HUES64 (cell line): ENCODE data around the gene KISS1R.
A peak's percentile ranks its signal among the peaks of the same experiment; 100 is the strongest.

Experiments
- H3K27ac ChIP-seq: 2 replicates; pipeline ENCODE4 v1.7.0; 2013; ENCODE audit warnings: low read depth, low read length, inconsistent platforms
- H3K27me3 ChIP-seq: 2 replicates; pipeline ENCODE4 v1.6.1; 2013; ENCODE audit warnings: mild to moderate bottlenecking, low read length; ENCODE audit not compliant: insufficient read depth
- H3K36me3 ChIP-seq: 2 replicates; pipeline ENCODE4 v1.6.1; 2013; ENCODE audit warnings: mild to moderate bottlenecking, low read length; ENCODE audit not compliant: insufficient read depth
- H3K4me1 ChIP-seq: 2 replicates; pipeline ENCODE4 v1.6.1; 2013; ENCODE audit warnings: mild to moderate bottlenecking, low read length, moderate library complexity; ENCODE audit not compliant: insufficient read depth
- H3K4me3 ChIP-seq: 2 replicates; pipeline ENCODE4 v1.5.1; 2013; ENCODE audit warnings: mild to moderate bottlenecking, low read length, moderate library complexity
- H3K9ac ChIP-seq: 2 replicates; pipeline ENCODE4 v1.6.1; 2013; ENCODE audit warnings: mild to moderate bottlenecking, low read depth, low read length
- H3K9me3 ChIP-seq: 2 replicates; pipeline ENCODE4 v1.6.1; 2013; ENCODE audit warnings: low read depth, low read length; ENCODE audit not compliant: insufficient read depth
- WGBS: fragments of 150-250, 120-280 bp; methylation state at CpG from one replicate; pipeline ENCODE4 v1.1.7; 2013; ENCODE audit warnings: missing lambda C conversion rate; 5-methylcytosine and 5-hydroxymethylcytosine counted together

The KISS1R gene

GRCh38 chr19:902446-903226, 14.5 kb upstream of the KISS1R start:
- peaks cover 18% of the 10 kb centered on the region for H3K36me3 ChIP-seq
- 94% methylated on average over 14 of the region's 14 CpGs for WGBS
- H3K27ac ChIP-seq: no peak overlapping the region

GRCh38 chr19:903266-903797, 13.8 kb upstream of the KISS1R start:
- no peaks in the 10 kb centered on the region for H3K4me1 ChIP-seq
- WGBS: 77% methylated on average over 32 of the region's 32 CpGs
- no peak overlapping the region for H3K27ac ChIP-seq
- H3K9me3 ChIP-seq: no peaks in the 10 kb centered on the region
- no peak overlapping the region for H3K4me3 ChIP-seq
- peaks cover 18% of the 10 kb centered on the region for H3K36me3 ChIP-seq
- H3K27me3 ChIP-seq: no peaks in the 10 kb centered on the region
- H3K9ac ChIP-seq: no peak overlapping the region

More at GRCh38 chr19:902446-903226, 14.5 kb upstream of the KISS1R start:
- no peaks in the 10 kb centered on the region for H3K27me3 ChIP-seq
- no peak overlapping the region for H3K4me3 ChIP-seq
- H3K9ac ChIP-seq: no peak overlapping the region
- no peaks in the 10 kb centered on the region for H3K4me1 ChIP-seq
- no peaks in the 10 kb centered on the region for H3K9me3 ChIP-seq

GRCh38 chr19:904545-904944, 12.6 kb upstream of the KISS1R start:
- WGBS: 94% methylated on average over 8 of the region's 8 CpGs
- Histone ChIP-seq H3K4me1 (0 out of 2 replicates have a peak, but pooled peaks cover 4% of the 10 kb centered on the region), H3K36me3 (peaks cover 8% of the 10 kb centered on the region), H3K9me3 (no peaks in the 10 kb centered on the region), H3K27ac (no peak overlapping the region), H3K9ac (no peak overlapping the region), H3K27me3 (no peaks in the 10 kb centered on the region), H3K4me3 (no peak overlapping the region)

- Histone ChIP-seq H3K27ac (no peak overlapping the region), H3K4me3 (no peak overlapping the region), H3K4me1 (0 out of 2 replicates have a peak, but pooled peaks cover 4% of the 10 kb centered on the region), H3K9ac (no peak overlapping the region), H3K9me3 (no peaks in the 10 kb centered on the region), H3K36me3 (no peaks in the 10 kb centered on the region; the same call in 1 of the 2 replicates), H3K27me3 (no peaks in the 10 kb centered on the region)
- WGBS: 96% methylated on average over 7 of the region's 7 CpGs
Observed at GRCh38 chr19:906480-906879, 10.7 kb upstream of the KISS1R start.

- H3K27me3 ChIP-seq: no peaks in the 10 kb centered on the region
- no peaks in the 10 kb centered on the region for H3K36me3 ChIP-seq
- H3K4me1 ChIP-seq: 0 out of 2 replicates have a peak, but pooled peaks cover 4% of the 10 kb centered on the region
- H3K27ac ChIP-seq: no peak overlapping the region
- no peak overlapping the region for H3K9ac ChIP-seq
- H3K9me3 ChIP-seq: no peaks in the 10 kb centered on the region
- no peak overlapping the region for H3K4me3 ChIP-seq
- 88% methylated on average over 14 of the region's 14 CpGs for WGBS
Observed at GRCh38 chr19:907183-907853, 9.8 kb upstream of the KISS1R start.

- 0 out of 2 replicates have a peak, but pooled peaks cover 4% of the 10 kb centered on the region for H3K4me1 ChIP-seq
- H3K4me3 ChIP-seq: peak overlapping the region; percentile 30
- H3K36me3 ChIP-seq: no peaks in the 10 kb centered on the region
- H3K9ac ChIP-seq: no peak overlapping the region
- no peak overlapping the region for H3K27ac ChIP-seq
- 92% methylated on average over 53 of the region's 54 CpGs for WGBS
- H3K9me3 ChIP-seq: no peaks in the 10 kb centered on the region
- no peaks in the 10 kb centered on the region for H3K27me3 ChIP-seq
Observed at GRCh38 chr19:911197-912033, 5.7 kb upstream of the KISS1R start.

- peak overlapping the region; percentile 79 for H3K4me3 ChIP-seq
- H3K4me1 ChIP-seq: 0 out of 2 replicates have a peak, but pooled peaks cover 4% of the 10 kb centered on the region
- 14% methylated on average over 49 of the region's 69 CpGs for WGBS
- H3K9me3 ChIP-seq: no peaks in the 10 kb centered on the region
- no peaks in the 10 kb centered on the region for H3K36me3 ChIP-seq
- peaks cover 10% of the 10 kb centered on the region for H3K27me3 ChIP-seq
- H3K9ac ChIP-seq: 0 out of 2 replicates have a peak overlapping the region, but pooled peaks have one; percentile 47
- peak overlapping the region; percentile 41; the same call in 1 of the 2 replicates for H3K27ac ChIP-seq
Observed at GRCh38 chr19:912181-913079, 4.7 kb upstream of the KISS1R start.

GRCh38 chr19:913080-913748, 3.9 kb upstream of the KISS1R start, which contains the start of gene R3HDM4:
TSS of gene R3HDM4 (minus strand) at chr19:913219. CDS start at chr19:913157, 62 bp downstream.
- Histone ChIP-seq H3K27me3 (peaks cover 18% of the 10 kb centered on the region), H3K9me3 (no peaks in the 10 kb centered on the region), H3K4me3 (peak within 1 kb of the TSS; percentile 79), H3K36me3 (no peaks in the 10 kb centered on the region), H3K9ac (peak within 1 kb of the TSS; percentile 47; the same call in 1 of the 2 replicates), H3K27ac (peak within 1 kb of the TSS; percentile 41; the same call in 1 of the 2 replicates), H3K4me1 (0 out of 2 replicates have a peak, but pooled peaks cover 4% of the 10 kb centered on the region)
- 2% methylated on average over 76 of the region's 76 CpGs for WGBS

GRCh38 chr19:916645-917322, 349 bp upstream of the KISS1R start:
- Histone ChIP-seq H3K27me3 (peaks cover 50% of the 10 kb centered on the region), H3K9me3 (no peaks in the 10 kb centered on the region), H3K9ac (peak overlapping the region; percentile 38; the same call in 1 of the 2 replicates), H3K27ac (no peak overlapping the region), H3K4me3 (peak overlapping the region; percentile 67), H3K4me1 (peaks cover 2% of the 10 kb centered on the region; the same call in 1 of the 2 replicates), H3K36me3 (no peaks in the 10 kb centered on the region)
- WGBS: 5% methylated on average over 32 of the region's 35 CpGs
